CD4-positive, alpha-beta T cell (primary cell): Measurements from ENCODE around the gene CD44. TPM values are rescaled to one million over a fixed set of nuclear protein-coding genes. Genes with fewer than 3 reads are reported as not detected.

Experiments used
- ATAC-seq: fragments of 200-7000 bp; cut with Tn5 transposase; one replicate; pipeline ENCODE4 v1.10.0; 2022; ENCODE audit warnings: mild to moderate bottlenecking; ENCODE audit not compliant: poor library complexity
- CTCF ChIA-PET: fragments of 350-600 bp; sonication (Branson Sonifier 250); formaldehyde crosslinking; loops from one replicate; lab custom pipeline; 2021; ENCODE audit warnings: antibody characterized with exemption, inconsistent platforms; lab: Charles Lee
- POLR2A ChIA-PET: fragments of 350-600 bp; sonication (Branson Sonifier 250); formaldehyde crosslinking; loops from one replicate; lab custom pipeline; 2021; ENCODE audit warnings: antibody characterized with exemption, inconsistent platforms; lab: Charles Lee
- DNase-seq, 14 experiments: peaks; one replicate each; pipeline ENCODE4 v3.0.0-alpha.2; 2013 to 2020; ENCODE audit warnings: mixed read lengths in 2 of 14
- H3K27ac ChIP-seq, 2 donors: one replicate each; pipeline versions ENCODE4 v1.5.1 to v1.7.0; 2013; ENCODE audit warnings: low read length in 2 of 2, low read depth in 1 of 2, mild to moderate bottlenecking in 1 of 2
- H3K27me3 ChIP-seq, 2 experiments: 1 replicate in 1 of 2; 2 replicates in 1 of 2; pipeline versions ENCODE4 v1.6.1 to v1.7.0; 2013; ENCODE audit warnings: low read length in 2 of 2, control low read depth in 1 of 2, mild to moderate bottlenecking in 1 of 2, moderate library complexity in 1 of 2; ENCODE audit not compliant: insufficient read depth in 2 of 2, control insufficient read depth in 1 of 2
- H3K36me3 ChIP-seq: one replicate; pipeline ENCODE4 v1.6.1; 2013; ENCODE audit warnings: low read length, control low read depth; ENCODE audit not compliant: insufficient read depth
- H3K4me1 ChIP-seq: one replicate; pipeline ENCODE4 v1.6.1; 2013; ENCODE audit warnings: low read length, control low read depth; ENCODE audit not compliant: insufficient read depth
- H3K4me3 ChIP-seq: one replicate; pipeline ENCODE4 v1.5.1; 2013; ENCODE audit warnings: mild to moderate bottlenecking, low read length, moderate library complexity
- H3K9me3 ChIP-seq, 2 experiments: 1 replicate in 1 of 2; 2 replicates in 1 of 2; pipeline versions ENCODE4 v1.6.1 to v1.7.0; 2013; ENCODE audit warnings: low read length in 2 of 2, mild to moderate bottlenecking in 2 of 2, control low read depth in 1 of 2, moderate library complexity in 1 of 2; ENCODE audit not compliant: control insufficient read depth in 1 of 2, insufficient read depth in 1 of 2
- H3K27ac Mint-ChIP-seq: one replicate; pipeline ENCODE4 v1.8.0; 2020; ENCODE audit warnings: mixed read lengths
- H3K27me3 Mint-ChIP-seq: one replicate; pipeline ENCODE4 v1.8.0; 2021; ENCODE audit warnings: mixed read lengths
- H3K36me3 Mint-ChIP-seq: one replicate; pipeline ENCODE4 v1.8.0; 2021; ENCODE audit warnings: low read depth, mixed read lengths
- H3K4me1 Mint-ChIP-seq: one replicate; pipeline ENCODE4 v1.8.0; 2021; ENCODE audit warnings: low read depth, mixed read lengths
- H3K4me3 Mint-ChIP-seq: one replicate; pipeline ENCODE4 v1.8.0; 2020; ENCODE audit warnings: mild to moderate bottlenecking, mixed read lengths
- H3K9me3 Mint-ChIP-seq: one replicate; pipeline ENCODE4 v1.8.0; 2020; ENCODE audit warnings: mixed read lengths
- CTCF ChIP-seq: fragments of 200-600 bp; IDR thresholded peaks from one replicate; pipeline ENCODE4 v1.8.0; 2022; ENCODE audit warnings: antibody characterized with exemption, mild to moderate bottlenecking
- intact Hi-C, 2 experiments: fragments of 100-400 bp; cut with DNase I in 1 of 2; cut with micrococcal nuclease in 1 of 2; formaldehyde crosslinking; loops; one replicate each; pipeline versions ENCODE4 v1.15.1 to v1.9.0; 2023 to 2025; cut with DNase I, micrococcal nuclease
- total RNA-seq, 174 experiments: library from RNA in 2 of 174; stranded (reverse) in 2 of 174; gene quantifications; one replicate each; pipeline ENCODE4 v1.2.3 and lab custom pipeline; 2021 to 2026

The CD44 gene
- total RNA-seq, 2 experiments from 2014 or later: 1,283 to 1,330 TPM

DNA sequence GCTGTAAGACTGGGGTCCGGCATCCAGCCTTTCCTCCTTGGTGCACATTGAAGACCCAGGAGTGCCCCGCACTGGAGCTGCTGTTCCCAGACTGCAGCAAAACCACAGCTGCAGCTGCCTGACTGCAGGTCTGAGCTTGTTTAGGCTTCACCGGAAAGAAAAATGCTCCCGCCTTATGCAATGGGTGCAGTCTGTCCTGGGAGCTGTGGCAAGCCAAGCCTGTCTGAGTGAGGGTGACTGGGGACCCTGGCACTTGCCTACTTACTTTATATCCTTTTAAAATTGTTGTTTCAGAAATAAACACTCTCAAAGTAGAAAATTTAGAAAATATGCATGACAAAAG lies 23.3 kb upstream of the CD44 start:
- TF ChIP-seq CTCF: no peak
- Histone ChIP-seq H3K36me3 (no peaks in the 10 kb centered on the region), H3K27me3 (no peaks in the 10 kb centered on the region), H3K9me3 (no peaks in the 10 kb centered on the region), H3K27ac (no peak overlapping the region), H3K4me3 (no peak overlapping the region), H3K4me1 (peaks cover 20% of the 10 kb centered on the region)
- intact Hi-C loops: no loop called here
- Mint-ChIP-seq H3K4me1 (peaks cover 55% of the 10 kb centered on the region), H3K27ac (no peak overlapping the region), H3K9me3 (no peaks in the 10 kb centered on the region), H3K36me3 (no peaks in the 10 kb centered on the region), H3K4me3 (no peak overlapping the region), H3K27me3 (no peaks in the 10 kb centered on the region)
- ChIA-PET CTCF (no interaction called here), POLR2A (no interaction called here)
- no peak for ATAC-seq
- no peak for DNase-seq

DNA sequence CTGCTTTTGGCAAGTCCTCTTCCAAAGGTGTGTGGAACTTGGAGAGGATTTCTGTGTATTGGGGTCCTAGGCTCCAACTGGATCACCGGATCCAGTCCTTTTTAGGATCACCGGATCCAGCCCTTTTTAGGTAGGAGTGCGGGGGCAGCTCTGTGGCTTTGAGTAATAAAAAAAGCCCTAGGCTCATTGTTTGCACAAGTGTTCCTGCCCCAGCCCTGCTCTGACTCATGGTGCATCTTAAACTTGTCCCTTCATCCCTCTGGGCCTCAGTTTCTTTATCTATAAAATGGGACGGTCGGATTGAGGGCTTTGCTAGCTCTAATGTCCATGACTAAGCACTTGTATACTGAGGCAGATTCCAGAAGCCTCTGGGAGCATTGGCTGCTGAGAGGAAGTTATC lies 22.7 kb upstream of the CD44 start:
- H3K4me1 ChIP-seq: peaks cover 18% of the 10 kb centered on the region
- H3K27ac Mint-ChIP-seq: no peak overlapping the region
- H3K4me3 ChIP-seq: no peak overlapping the region
- DNase-seq: no peak
- H3K4me1 Mint-ChIP-seq: peaks cover 55% of the 10 kb centered on the region
- H3K27me3 Mint-ChIP-seq: no peaks in the 10 kb centered on the region
- no peak for TF ChIP-seq CTCF
- no peak overlapping the region for H3K4me3 Mint-ChIP-seq
- no peaks in the 10 kb centered on the region for H3K36me3 ChIP-seq
- POLR2A ChIA-PET: interaction anchor here (0.6 to 1.9 kb wide), 4 partner anchors 24 to 197 kb away, joined by 3 to 7 read pairs (median 3); no protein-coding TSS in a partner anchor
- no peaks in the 10 kb centered on the region for H3K9me3 Mint-ChIP-seq
- H3K36me3 Mint-ChIP-seq: no peaks in the 10 kb centered on the region
- no peak overlapping the region for H3K27ac ChIP-seq
- intact Hi-C loops: no loop called here
- ATAC-seq: no peak
- no peaks in the 10 kb centered on the region for H3K27me3 ChIP-seq
- CTCF ChIA-PET: no interaction called here
- H3K9me3 ChIP-seq: no peaks in the 10 kb centered on the region

DNA sequence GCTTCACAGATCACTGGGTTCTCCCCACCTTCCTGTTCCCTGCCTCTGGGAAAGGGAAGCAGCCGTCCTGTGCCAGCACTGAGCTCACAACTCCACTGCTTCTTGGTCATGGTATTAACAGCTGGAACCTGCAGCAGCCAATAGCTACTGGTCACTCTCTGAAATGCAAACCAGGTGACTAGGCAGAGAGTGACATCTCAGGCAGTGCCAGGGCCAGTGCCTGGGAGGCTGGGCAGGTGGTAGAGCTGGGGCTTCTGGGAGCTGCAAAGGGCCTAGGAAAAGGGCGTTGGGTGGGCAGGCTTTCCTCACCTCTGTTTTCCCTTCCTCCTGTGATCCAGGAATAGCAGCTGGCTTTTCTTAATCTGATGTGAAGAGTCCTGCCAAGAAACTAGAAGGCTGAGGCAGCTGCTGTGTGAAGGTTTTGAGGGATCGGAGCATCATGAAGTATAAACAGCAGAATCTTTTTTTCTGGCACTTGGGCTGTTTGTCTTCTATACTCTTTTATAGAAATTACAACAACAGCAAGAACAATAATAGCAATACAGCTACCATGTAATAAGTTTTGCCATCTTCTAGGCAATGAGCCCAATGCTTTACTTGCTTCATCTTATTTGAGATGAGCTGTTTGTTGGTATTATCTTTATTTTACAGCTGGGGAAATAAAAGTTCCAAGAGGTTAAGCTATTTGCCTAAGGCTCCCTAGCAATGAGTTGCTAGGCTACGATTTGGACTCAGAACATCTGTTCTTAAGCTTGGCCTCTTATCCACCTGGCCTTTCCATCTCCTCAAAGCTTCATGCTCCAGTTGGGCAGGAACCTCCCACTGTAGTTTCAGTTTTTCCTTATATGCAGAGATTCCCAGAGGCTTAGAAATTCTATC lies 22.0 kb upstream of the CD44 start:
- intact Hi-C loops: no loop called here
- Histone ChIP-seq H3K27me3 (no peaks in the 10 kb centered on the region), H3K27ac (no peak overlapping the region), H3K9me3 (no peaks in the 10 kb centered on the region), H3K4me1 (peaks cover 14% of the 10 kb centered on the region), H3K36me3 (no peaks in the 10 kb centered on the region), H3K4me3 (no peak overlapping the region)
- CTCF ChIA-PET: no interaction called here
- H3K9me3 Mint-ChIP-seq: no peaks in the 10 kb centered on the region
- DNase-seq (no peak), ATAC-seq (no peak)
- H3K27me3 Mint-ChIP-seq: no peaks in the 10 kb centered on the region
- H3K36me3 Mint-ChIP-seq: no peaks in the 10 kb centered on the region
- H3K4me3 Mint-ChIP-seq: no peak overlapping the region
- POLR2A ChIA-PET: interaction anchor here (0.6 to 1.9 kb wide), 6 partner anchors 23 to 196 kb away, joined by 3 to 7 read pairs (median 3); no protein-coding TSS in a partner anchor
- H3K27ac Mint-ChIP-seq: no peak overlapping the region
- TF ChIP-seq CTCF: no peak
- peaks cover 55% of the 10 kb centered on the region for H3K4me1 Mint-ChIP-seq
